ENCODE results near the gene IVD. TPM values are rescaled to one million over a fixed set of nuclear protein-coding genes. Genes with fewer than 3 reads are reported as not detected.

Gene IVD
- total RNA-seq, 1 experiment from 2014 or later, result 58.9 TPM

DNA sequence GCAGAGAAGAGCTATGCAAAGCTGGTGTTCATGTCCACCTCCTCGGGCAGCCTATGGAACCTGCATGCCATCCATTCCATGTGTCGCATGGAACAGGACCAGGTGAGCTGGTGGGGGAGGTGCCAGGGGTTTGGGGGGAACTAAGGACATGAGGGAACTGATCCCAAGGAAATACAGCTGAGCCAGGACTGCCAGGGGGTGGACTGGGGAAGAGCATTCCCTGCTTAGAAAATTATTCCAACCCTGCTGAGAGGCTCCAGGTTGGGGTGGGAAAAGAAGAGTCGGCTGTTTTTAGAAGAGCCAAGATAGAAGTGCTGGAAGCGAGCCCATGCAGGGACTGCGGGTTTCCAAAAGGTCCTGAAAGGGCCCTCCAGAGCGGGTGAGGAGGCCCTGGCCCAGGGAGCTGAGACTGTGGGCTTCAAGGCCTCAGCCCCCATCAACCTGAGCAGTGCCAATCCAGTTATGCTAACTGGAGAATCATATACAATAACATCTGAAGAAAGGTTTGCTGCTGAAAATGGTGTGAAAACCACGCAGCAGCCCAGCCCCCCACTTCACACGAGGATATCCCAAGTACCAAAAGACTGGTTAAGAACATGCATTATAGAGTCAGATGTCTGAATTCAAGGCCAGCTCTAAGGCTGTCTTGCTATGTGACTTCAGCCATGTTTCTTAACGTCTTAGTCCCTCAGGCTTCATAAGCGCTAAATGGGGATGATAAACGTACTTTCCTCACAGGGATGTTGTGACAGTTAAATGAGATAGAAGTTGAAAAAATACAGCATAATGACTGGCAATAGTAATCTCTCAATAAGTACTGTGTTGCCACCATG is 39.8 kb upstream of the IVD start:
- Histone ChIP-seq H3K4me3 (ENCODE audit: low read length) (no peak overlapping the region), H2AFZ (ENCODE audit: low read length) (no peak overlapping the region), H3K79me2 (ENCODE audit: low read length) (no peaks in the 10 kb centered on the region), H3K9me2 (replicated peaks; ENCODE audit: low read length) (no peaks in the 10 kb centered on the region), H4K20me1 (ENCODE audit: low read length) (no peaks in the 10 kb centered on the region), H3K4me2 (ENCODE audit: low read length) (no peak overlapping the region), H3K4me1 (ENCODE audit: insufficient read depth, low read length) (no peaks in the 10 kb centered on the region; the same call in 1 of the 2 replicates), H3K36me3 (ENCODE audit: low read depth, low read length) (no peaks in the 10 kb centered on the region), H3K27ac (ENCODE audit: low read length) (no peak overlapping the region), H3K9me3 (ENCODE audit: low read length) (no peaks in the 10 kb centered on the region), H3K27me3 (ENCODE audit: low read length) (no peaks in the 10 kb centered on the region), H3K9ac (ENCODE audit: low read length) (no peak overlapping the region), H3F3A (ENCODE audit: low read length, unreplicated experiment) (no peaks in the 10 kb centered on the region)
- CTCF ChIA-PET, result no interaction called here
- no TSS peak for BruUV-seq (replicated peaks)
- DNase-seq, result no peak
- POLR2A ChIA-PET (ENCODE audit: unreplicated experiment), result interaction anchor here (0.6 kb wide), 1 partner anchor 42 kb away, joined by 3 read pairs; no protein-coding TSS in a partner anchor
- intact Hi-C loops (cut with micrococcal nuclease), result no loop called here
- TF ChIP-seq EZH2phosphoT487 (IDR thresholded peaks at IDR 0.05; ENCODE audit: borderline replicate concordance, low read length), result no peak
- TF ChIP-seq EZH2 (IDR thresholded peaks at IDR 0.05; ENCODE audit: low read length, unreplicated experiment), result no peak
- TF ChIP-seq CTCF (conservative IDR thresholded peaks at IDR 0.05; ENCODE audit: low read depth, low read length), result no peak
- no peak for ATAC-seq

GRCh38 chr15:40366457-40367370 is 38.9 kb upstream of the IVD start:
- no TSS peak for BruUV-seq (replicated peaks)
- CTCF ChIA-PET, result interaction anchor here (0.6 to 1.3 kb wide), 2 partner anchors 23 to 254 kb away, joined by 5 to 9 read pairs; no protein-coding TSS in a partner anchor
- Histone ChIP-seq H3K4me1 (ENCODE audit: insufficient read depth, low read length) (no peaks in the 10 kb centered on the region; the same call in 1 of the 2 replicates), H3K9me3 (ENCODE audit: low read length) (no peaks in the 10 kb centered on the region), H4K20me1 (ENCODE audit: low read length) (no peaks in the 10 kb centered on the region), H3F3A (ENCODE audit: low read length, unreplicated experiment) (no peaks in the 10 kb centered on the region), H2AFZ (ENCODE audit: low read length) (no peak overlapping the region), H3K27me3 (ENCODE audit: low read length) (no peaks in the 10 kb centered on the region), H3K79me2 (ENCODE audit: low read length) (no peaks in the 10 kb centered on the region), H3K36me3 (ENCODE audit: low read depth, low read length) (no peaks in the 10 kb centered on the region), H3K9me2 (replicated peaks; ENCODE audit: low read length) (no peaks in the 10 kb centered on the region), H3K4me3 (ENCODE audit: low read length) (no peak overlapping the region), H3K27ac (ENCODE audit: low read length) (no peak overlapping the region), H3K4me2 (ENCODE audit: low read length) (no peak overlapping the region), H3K9ac (ENCODE audit: low read length) (no peak overlapping the region)
- TF ChIP-seq EZH2phosphoT487 (IDR thresholded peaks at IDR 0.05; ENCODE audit: borderline replicate concordance, low read length) (no peak), EZH2 (IDR thresholded peaks at IDR 0.05; ENCODE audit: low read length, unreplicated experiment) (no peak), CTCF (conservative IDR thresholded peaks at IDR 0.05; ENCODE audit: low read depth, low read length) (no peak)
- ATAC-seq (no peak), DNase-seq (no peak)
- intact Hi-C loops (cut with micrococcal nuclease), result no loop called here
- POLR2A ChIA-PET (ENCODE audit: unreplicated experiment), result no interaction called here

Measured in PC-3 (cell line).